HEK293 (cell line): ENCODE measurements around the gene MTHFD1L.

ENCODE experiments used
- CTCF ChIA-PET: fragments of 350-600 bp; formaldehyde crosslinking; extraction: SDS; loops from one replicate; lab custom pipeline; 2021; ENCODE audit warnings: antibody characterized with exemption; lab: Yijun Ruan, JAX
- POLR2A ChIA-PET: fragments of 300-600 bp; formaldehyde crosslinking; extraction: SDS; loops from one replicate; lab custom pipeline; 2020; ENCODE audit warnings: antibody characterized with exemption, inconsistent platforms; lab: Yijun Ruan, JAX
- H3K27ac ChIP-seq: fragments of 200-500 bp; sonication (Bioruptor generic); 2 replicates; pipeline ENCODE4 v1.5.1; 2014; ENCODE audit warnings: low read depth, low read length, control low read depth, inconsistent platforms; ENCODE audit errors: extremely low read depth
- H3K36me3 ChIP-seq, 2 experiments: fragments of 200-500 bp in 1 of 2; sonication (Bioruptor generic) in 1 of 2; 1 replicate in 1 of 2; 2 replicates in 1 of 2; pipeline ENCODE4 v1.5.1; 2014 to 2017; ENCODE audit warnings: inconsistent platforms in 2 of 2, low read length in 2 of 2; ENCODE audit not compliant: control insufficient read depth in 2 of 2, insufficient read depth in 1 of 2
- H3K4me1 ChIP-seq: fragments of 200-500 bp; sonication (Bioruptor generic); 2 replicates; pipeline ENCODE4 v1.5.1; 2014; ENCODE audit warnings: mild to moderate bottlenecking, low read length, inconsistent platforms; ENCODE audit not compliant: control insufficient read depth, insufficient read depth
- H3K4me3 ChIP-seq: 2 replicates; pipeline ENCODE4 v1.5.1; 2011; ENCODE audit warnings: low read depth, mild to moderate bottlenecking, control low read depth, low read length, moderate library complexity
- H3K9me3 ChIP-seq: fragments of 200-500 bp; sonication (Bioruptor generic); 2 replicates; pipeline ENCODE4 v1.5.1; 2014; ENCODE audit warnings: low read depth, low read length, inconsistent platforms; ENCODE audit not compliant: control insufficient read depth, insufficient read depth
- BCL6B ChIP-seq: fragments of 450-650 bp; formaldehyde crosslinking; IDR thresholded peaks from 2 replicates; pipeline ENCODE4 v1.5.1; 2017; ENCODE audit warnings: missing biosample characterization, missing genetic modification characterization
- GLI2 ChIP-seq: fragments of 450-650 bp; formaldehyde crosslinking; IDR thresholded peaks from 2 replicates; pipeline ENCODE4; 2017; ENCODE audit warnings: missing biosample characterization, missing genetic modification characterization, low read depth, borderline replicate concordance
- HOXC10 ChIP-seq: sonication (generic); formaldehyde crosslinking; IDR thresholded peaks from 2 replicates; pipeline ENCODE4 v1.8.1; 2023; ENCODE audit warnings: mild to moderate bottlenecking, missing genetic modification reagents
- MEIS1 ChIP-seq: sonication (generic); formaldehyde crosslinking; IDR thresholded peaks from 2 replicates; pipeline ENCODE4 v1.8.1; 2022; ENCODE audit warnings: missing genetic modification reagents, mild to moderate bottlenecking, borderline replicate concordance
- SCRT1 ChIP-seq: fragments of 450-650 bp; formaldehyde crosslinking; IDR thresholded peaks from 2 replicates; pipeline ENCODE4 v1.5.1; 2016; ENCODE audit warnings: missing biosample characterization, missing genetic modification characterization, borderline replicate concordance
- SP2 ChIP-seq: fragments of 450-650 bp; formaldehyde crosslinking; IDR thresholded peaks from 2 replicates; pipeline ENCODE4 v1.5.1; 2016; ENCODE audit warnings: missing biosample characterization, missing genetic modification characterization
- ZFHX2 ChIP-seq: fragments of 450-650 bp; formaldehyde crosslinking; conservative IDR thresholded peaks from 2 replicates; pipeline ENCODE4 v1.5.1; 2016; ENCODE audit warnings: missing biosample characterization, missing genetic modification characterization
- ZNF146 ChIP-seq: fragments of 450-650 bp; formaldehyde crosslinking; IDR thresholded peaks from 2 replicates; pipeline ENCODE4 v1.5.1; 2016; ENCODE audit warnings: missing biosample characterization, missing genetic modification characterization
- ZNF18 ChIP-seq: fragments of 450-650 bp; formaldehyde crosslinking; IDR thresholded peaks from 2 replicates; pipeline ENCODE4 v1.5.1; 2016; ENCODE audit warnings: missing biosample characterization, missing genetic modification characterization
- ZNF19 ChIP-seq: fragments of 450-650 bp; formaldehyde crosslinking; IDR thresholded peaks from 2 replicates; pipeline ENCODE4; 2016; ENCODE audit warnings: missing biosample characterization, missing genetic modification characterization, low read depth
- ZNF24 ChIP-seq: fragments of 450-650 bp; formaldehyde crosslinking; IDR thresholded peaks from 2 replicates; pipeline ENCODE4 v1.5.1; 2016; ENCODE audit warnings: missing biosample characterization, missing genetic modification characterization
- ZNF366 ChIP-seq: fragments of 450-650 bp; formaldehyde crosslinking; conservative IDR thresholded peaks from 2 replicates; pipeline ENCODE4 v1.5.1; 2016; ENCODE audit warnings: missing biosample characterization, missing genetic modification characterization
- ZNF37A ChIP-seq: fragments of 450-650 bp; IDR thresholded peaks from 2 replicates; pipeline ENCODE4 v1.5.1; 2018; ENCODE audit warnings: missing biosample characterization, missing genetic modification characterization
- ZNF423 ChIP-seq: fragments of 450-650 bp; formaldehyde crosslinking; IDR thresholded peaks from 2 replicates; pipeline ENCODE4 v1.5.1; 2016; ENCODE audit warnings: missing biosample characterization, missing genetic modification characterization
- ZNF580 ChIP-seq: fragments of 450-650 bp; formaldehyde crosslinking; IDR thresholded peaks from 2 replicates; pipeline ENCODE4 v1.5.1; 2016; ENCODE audit warnings: missing biosample characterization, missing genetic modification characterization
- ZNF623 ChIP-seq: fragments of 450-650 bp; formaldehyde crosslinking; IDR thresholded peaks from 2 replicates; pipeline ENCODE4 v1.5.1; 2016; ENCODE audit warnings: missing biosample characterization, missing genetic modification characterization
- ZNF768 ChIP-seq: fragments of 450-650 bp; formaldehyde crosslinking; IDR thresholded peaks from 2 replicates; pipeline ENCODE4 v1.5.1; 2018; ENCODE audit warnings: missing biosample characterization, mild to moderate bottlenecking, missing genetic modification characterization
- ZNF777 ChIP-seq: fragments of 450-650 bp; formaldehyde crosslinking; IDR thresholded peaks from 2 replicates; pipeline ENCODE4 v1.5.1; 2017; ENCODE audit warnings: missing biosample characterization, missing genetic modification characterization, borderline replicate concordance
- ZNF791 ChIP-seq: fragments of 450-650 bp; formaldehyde crosslinking; IDR thresholded peaks from 2 replicates; pipeline ENCODE4 v1.5.1; 2016; ENCODE audit warnings: missing biosample characterization, missing genetic modification characterization
- ZSCAN18 ChIP-seq: fragments of 450-650 bp; formaldehyde crosslinking; IDR thresholded peaks from 2 replicates; pipeline ENCODE4 v1.5.1; 2016; ENCODE audit warnings: missing biosample characterization, missing genetic modification characterization
- ZSCAN30 ChIP-seq: fragments of 450-650 bp; IDR thresholded peaks from 2 replicates; pipeline ENCODE4 v1.5.1; 2018; ENCODE audit warnings: missing biosample characterization, mild to moderate bottlenecking, missing genetic modification characterization, moderate library complexity

MTHFD1L gene

GRCh38 chr6:151095538-151096254 is 230.2 kb downstream of the MTHFD1L start:
- H3K36me3 ChIP-seq: peaks cover 0 to 12% of the 10 kb centered on the region in 2 experiments; a peak in 2 of 3 replicates
- no peaks in the 10 kb centered on the region for H3K4me1 ChIP-seq
- POLR2A ChIA-PET: no interaction called here
- no peaks in the 10 kb centered on the region for H3K9me3 ChIP-seq
- CTCF ChIA-PET: interaction anchor here (0.5 to 1.3 kb wide), 4 partner anchors 81 to 422 kb away, joined by 3 to 7 read pairs (median 4); no protein-coding TSS in a partner anchor
- no peak for TF ChIP-seq ZNF19
- no peak for TF ChIP-seq HOXC10
- no peak for TF ChIP-seq SP2 (tag by site-specific recombination)
- TF ChIP-seq MEIS1: no peak
- no peak for TF ChIP-seq ZFHX2
- no peak for TF ChIP-seq ZNF146 (tag by site-specific recombination)
- no peak for TF ChIP-seq ZSCAN18 (tag by site-specific recombination)
- no peak for TF ChIP-seq SCRT1 (tag by site-specific recombination)
- no peak for TF ChIP-seq ZNF423 (tag by site-specific recombination)
- TF ChIP-seq ZNF24: no peak
- H3K27ac ChIP-seq: no peak overlapping the region
- no peak overlapping the region for H3K4me3 ChIP-seq

- ChIA-PET POLR2A (no interaction called here), CTCF (interaction anchor here (0.5 to 1.3 kb wide), 4 partner anchors 82 to 423 kb away, joined by 3 to 7 read pairs (median 4); no protein-coding TSS in a partner anchor)
- Histone ChIP-seq H3K4me1 (no peaks in the 10 kb centered on the region), H3K9me3 (no peaks in the 10 kb centered on the region), H3K27ac (no peak overlapping the region), H3K4me3 (no peak overlapping the region), H3K36me3 (peaks cover 0 to 9% of the 10 kb centered on the region in 2 experiments; a peak in 2 of 3 replicates)
- TF ChIP-seq ZNF623 (no peak), BCL6B (tag by site-specific recombination) (no peak), ZNF580 (no peak), GLI2 (tag by site-specific recombination) (no peak), ZSCAN30 (no peak), ZNF791 (tag by site-specific recombination) (no peak), ZNF768 (no peak), ZNF777 (tag by site-specific recombination) (no peak), ZNF366 (no peak), ZNF18 (no peak), ZNF37A (tag by site-specific recombination) (no peak)
These were observed 230.7 kb downstream of the MTHFD1L start for GRCh38 chr6:151096255-151096612.
